ENCODE results near the gene COL5A1. TPM values are rescaled to one million over a fixed set of nuclear protein-coding genes. Genes with fewer than 3 reads are reported as not detected.

COL5A1 gene
- total RNA-seq, 1 experiment from 2014 or later, result 9.5 TPM

DNA sequence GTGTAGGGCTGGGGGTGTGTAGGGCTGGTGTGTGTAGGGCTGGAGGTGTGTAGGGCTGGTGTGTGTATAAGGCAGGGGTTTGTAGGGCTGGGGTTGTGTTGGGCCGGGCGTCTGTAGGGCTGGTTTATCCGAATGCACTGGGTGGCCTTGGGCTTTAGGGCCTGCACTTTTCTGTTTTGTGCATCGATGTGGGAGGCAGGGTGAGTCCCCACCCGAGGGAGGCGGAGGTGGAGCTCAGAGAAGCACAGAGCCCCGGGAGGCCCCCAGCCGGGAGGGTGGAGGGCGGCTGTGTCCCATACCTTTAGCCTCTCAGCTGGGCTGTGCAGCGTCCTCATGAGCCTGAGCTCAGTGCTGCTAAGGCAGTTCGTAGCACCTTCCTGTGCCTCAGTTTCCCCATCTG, 13.5 kb downstream of the COL5A1 start:
- DNase-seq, result no peak
- TF ChIP-seq, protein P1, sequence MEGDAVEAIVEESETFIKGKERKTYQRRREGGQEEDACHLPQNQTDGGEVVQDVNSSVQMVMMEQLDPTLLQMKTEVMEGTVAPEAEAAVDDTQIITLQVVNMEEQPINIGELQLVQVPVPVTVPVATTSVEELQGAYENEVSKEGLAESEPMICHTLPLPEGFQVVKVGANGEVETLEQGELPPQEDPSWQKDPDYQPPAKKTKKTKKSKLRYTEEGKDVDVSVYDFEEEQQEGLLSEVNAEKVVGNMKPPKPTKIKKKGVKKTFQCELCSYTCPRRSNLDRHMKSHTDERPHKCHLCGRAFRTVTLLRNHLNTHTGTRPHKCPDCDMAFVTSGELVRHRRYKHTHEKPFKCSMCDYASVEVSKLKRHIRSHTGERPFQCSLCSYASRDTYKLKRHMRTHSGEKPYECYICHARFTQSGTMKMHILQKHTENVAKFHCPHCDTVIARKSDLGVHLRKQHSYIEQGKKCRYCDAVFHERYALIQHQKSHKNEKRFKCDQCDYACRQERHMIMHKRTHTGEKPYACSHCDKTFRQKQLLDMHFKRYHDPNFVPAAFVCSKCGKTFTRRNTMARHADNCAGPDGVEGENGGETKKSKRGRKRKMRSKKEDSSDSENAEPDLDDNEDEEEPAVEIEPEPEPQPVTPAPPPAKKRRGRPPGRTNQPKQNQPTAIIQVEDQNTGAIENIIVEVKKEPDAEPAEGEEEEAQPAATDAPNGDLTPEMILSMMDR (conservative IDR thresholded peaks at IDR 0.05), result no peak
- no peak overlapping the region for H2BK5ac ChIP-seq (ENCODE audit: insufficient read length, low read length)

More for the DNA sequence above, 13.5 kb downstream of the COL5A1 start:
- Histone ChIP-seq H2BK15ac (ENCODE audit: low read depth, low read length) (no peak overlapping the region), H2BK120ac (ENCODE audit: low read depth, low read length, poor library complexity, severe bottlenecking) (no peak overlapping the region), H2BK12ac (ENCODE audit: insufficient read length, low read depth, low read length) (no peak overlapping the region), H3K23ac (ENCODE audit: insufficient read length, low read depth, low read length) (no peak overlapping the region), H4K5ac (ENCODE audit: insufficient read length, low read depth, low read length) (no peak overlapping the region), H3K79me1 (ENCODE audit: insufficient read depth, low read depth, low read length, poor library complexity, severe bottlenecking) (no peaks in the 10 kb centered on the region), H3K4me1 (ENCODE audit: insufficient read depth, low read length) (no peaks in the 10 kb centered on the region), H3K4me2 (ENCODE audit: insufficient read depth, insufficient read length, low read length) (no peak overlapping the region), H3K79me2 (ENCODE audit: insufficient read depth, low read length) (no peaks in the 10 kb centered on the region), H3K18ac (ENCODE audit: insufficient read length, low read depth, low read length) (no peak overlapping the region), H4K91ac (ENCODE audit: insufficient read length, low read depth, low read length) (no peak overlapping the region), H4K8ac (replicated peaks; ENCODE audit: insufficient read length, low read depth, low read length) (no peak overlapping the region), H2BK20ac (ENCODE audit: low read depth, low read length, poor library complexity, severe bottlenecking) (no peak overlapping the region), H2AK5ac (ENCODE audit: insufficient read length, low read length) (no peak overlapping the region), H3K9me3 (ENCODE audit: control insufficient read depth, low read depth, low read length) (no peaks in the 10 kb centered on the region), H2AFZ (ENCODE audit: low read length) (no peak overlapping the region), H3K56ac (ENCODE audit: insufficient read length, low read depth, low read length) (no peak overlapping the region), H3K9ac (ENCODE audit: extremely low read depth, insufficient read length, low read length) (no peak overlapping the region), H3T11ph (ENCODE audit: low read length) (no peak overlapping the region), H3K27ac (ENCODE audit: insufficient read length, low read depth, low read length) (no peak overlapping the region), H4K20me1 (ENCODE audit: control insufficient read depth, insufficient read depth, insufficient read length) (no peaks in the 10 kb centered on the region), H3K14ac (ENCODE audit: insufficient read depth, low read length) (no peak overlapping the region), H3K23me2 (ENCODE audit: insufficient read length, low read depth, low read length, poor library complexity, severe bottlenecking) (no peaks in the 10 kb centered on the region), H3K4ac (ENCODE audit: low read depth, low read length) (no peak overlapping the region), H3K27me3 (ENCODE audit: insufficient read depth, low read length) (no peaks in the 10 kb centered on the region)
- H3K9me3 Mint-ChIP-seq, result no peaks in the 10 kb centered on the region
- whole genome bisulfite sequencing (ENCODE audit: extremely low coverage, insufficient read length, low lambda C conversion rate), result no CpG with 5 or more reads among the region's 11 CpGs
- H3K4me3 Mint-ChIP-seq, result no peak overlapping the region
- peaks cover 3% of the 10 kb centered on the region; the same call in 1 of the 2 replicates for H3K27me3 Mint-ChIP-seq (ENCODE audit: low read depth)
- H3K27ac Mint-ChIP-seq, result no peak overlapping the region
- H3K4me1 Mint-ChIP-seq, result peaks cover 9 to 17% of the 10 kb centered on the region in 2 experiments; a peak in 3 of 4 replicates
- peaks cover 0 to 2% (median 0%) of the 10 kb centered on the region in 3 experiments; a peak in 2 of 7 replicates for H3K36me3 Mint-ChIP-seq (ENCODE audit: insufficient read depth in 1 of 3, low read depth in 3 of 3)
